Liver (tissue), 3 donors: ENCODE measurements around the gene CRHR1.

Experiments
- EGR1 ChIP-seq, 2 donors: IDR thresholded peaks; 2 replicates each; pipeline ENCODE4 v1.6.1; 2016 to 2018; ENCODE audit warnings: antibody characterized with exemption in 2 of 2, low read depth in 2 of 2
- GABPA ChIP-seq, 2 donors: IDR thresholded peaks in 1 of 2; conservative IDR thresholded peaks in 1 of 2; 2 replicates each; pipeline ENCODE4 v1.6.1; 2016; ENCODE audit warnings: antibody characterized with exemption in 2 of 2, mild to moderate bottlenecking in 1 of 2, moderate library complexity in 1 of 2
- RAD21 ChIP-seq, 2 donors: IDR thresholded peaks; 2 replicates each; pipeline ENCODE4 v1.6.1; 2016; ENCODE audit warnings: antibody characterized with exemption in 2 of 2, mild to moderate bottlenecking in 2 of 2
- RXRA ChIP-seq, 2 donors: IDR thresholded peaks; 2 replicates each; pipeline ENCODE4 v1.6.1; 2017 to 2018; ENCODE audit warnings: antibody characterized with exemption in 2 of 2, mild to moderate bottlenecking in 1 of 2
- SP1 ChIP-seq: IDR thresholded peaks from 2 replicates; pipeline ENCODE4 v1.6.1; 2018; ENCODE audit warnings: antibody characterized with exemption, mild to moderate bottlenecking
- TAF1 ChIP-seq: conservative IDR thresholded peaks from 2 replicates; pipeline ENCODE4 v1.6.1; 2016; ENCODE audit warnings: antibody characterized with exemption, mild to moderate bottlenecking
- TF ChIP-seq, protein P1 (sequence below): fragments of 150-350 bp; IDR thresholded peaks from 2 replicates; pipeline ENCODE4 v1.5.1; 2017; ENCODE audit warnings: improper control_type of control experiment, low read depth, low read length; ENCODE audit not compliant: missing input control
- TF ChIP-seq, protein P2 (sequence below): IDR thresholded peaks from 2 replicates; pipeline ENCODE4 v1.6.1; 2016; ENCODE audit warnings: antibody characterized with exemption
- TF ChIP-seq, protein P3 (sequence below): IDR thresholded peaks from 2 replicates; pipeline ENCODE4 v1.6.1; 2016; ENCODE audit warnings: antibody characterized with exemption
- donor health status: healthy.
- donor health status: healthy.

DNA sequence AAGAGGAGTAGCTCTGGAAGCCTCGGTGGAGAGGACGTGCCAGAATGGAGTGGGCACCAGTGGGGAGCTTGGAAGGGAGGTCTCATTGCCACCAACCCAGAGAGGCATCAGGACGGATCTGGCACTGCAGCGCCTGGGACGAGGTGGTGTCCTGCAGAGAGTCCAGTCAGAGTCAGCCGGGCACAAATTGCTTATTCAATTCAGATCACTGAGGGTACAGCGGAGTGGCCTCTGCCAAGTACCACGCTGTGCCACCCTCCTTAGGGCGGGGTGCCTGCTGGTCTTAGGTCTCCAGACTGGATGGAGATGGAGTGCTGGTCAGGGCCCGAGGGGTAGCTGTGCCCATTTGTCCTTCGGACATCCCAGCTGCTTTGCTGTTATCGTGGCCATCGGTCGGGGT is 41.7 kb downstream of the CRHR1 start:
- TF ChIP-seq, protein P1, sequence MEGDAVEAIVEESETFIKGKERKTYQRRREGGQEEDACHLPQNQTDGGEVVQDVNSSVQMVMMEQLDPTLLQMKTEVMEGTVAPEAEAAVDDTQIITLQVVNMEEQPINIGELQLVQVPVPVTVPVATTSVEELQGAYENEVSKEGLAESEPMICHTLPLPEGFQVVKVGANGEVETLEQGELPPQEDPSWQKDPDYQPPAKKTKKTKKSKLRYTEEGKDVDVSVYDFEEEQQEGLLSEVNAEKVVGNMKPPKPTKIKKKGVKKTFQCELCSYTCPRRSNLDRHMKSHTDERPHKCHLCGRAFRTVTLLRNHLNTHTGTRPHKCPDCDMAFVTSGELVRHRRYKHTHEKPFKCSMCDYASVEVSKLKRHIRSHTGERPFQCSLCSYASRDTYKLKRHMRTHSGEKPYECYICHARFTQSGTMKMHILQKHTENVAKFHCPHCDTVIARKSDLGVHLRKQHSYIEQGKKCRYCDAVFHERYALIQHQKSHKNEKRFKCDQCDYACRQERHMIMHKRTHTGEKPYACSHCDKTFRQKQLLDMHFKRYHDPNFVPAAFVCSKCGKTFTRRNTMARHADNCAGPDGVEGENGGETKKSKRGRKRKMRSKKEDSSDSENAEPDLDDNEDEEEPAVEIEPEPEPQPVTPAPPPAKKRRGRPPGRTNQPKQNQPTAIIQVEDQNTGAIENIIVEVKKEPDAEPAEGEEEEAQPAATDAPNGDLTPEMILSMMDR, result no peak
- TF ChIP-seq, protein P2, sequence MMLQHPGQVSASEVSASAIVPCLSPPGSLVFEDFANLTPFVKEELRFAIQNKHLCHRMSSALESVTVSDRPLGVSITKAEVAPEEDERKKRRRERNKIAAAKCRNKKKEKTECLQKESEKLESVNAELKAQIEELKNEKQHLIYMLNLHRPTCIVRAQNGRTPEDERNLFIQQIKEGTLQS, result no peak
- no peak for TF ChIP-seq RXRA (IDR thresholded peaks at IDR 0.05)
- TF ChIP-seq, protein P3, sequence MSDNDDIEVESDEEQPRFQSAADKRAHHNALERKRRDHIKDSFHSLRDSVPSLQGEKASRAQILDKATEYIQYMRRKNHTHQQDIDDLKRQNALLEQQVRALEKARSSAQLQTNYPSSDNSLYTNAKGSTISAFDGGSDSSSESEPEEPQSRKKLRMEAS, result no peak
- TF ChIP-seq EGR1 (IDR thresholded peaks at IDR 0.05; ENCODE audit: low read depth in 2 of 2), result no peak
- no peak for TF ChIP-seq TAF1
- TF ChIP-seq GABPA (IDR thresholded peaks at IDR 0.05 in 1 of 2, conservative IDR thresholded peaks at IDR 0.05 in 1 of 2), result no peak
- TF ChIP-seq RAD21 (IDR thresholded peaks at IDR 0.05), result no peak
- TF ChIP-seq SP1, result no peak
